ENCODE measurements around the gene YARS2. TPM values are rescaled to one million over a fixed set of nuclear protein-coding genes. Genes with fewer than 3 reads are reported as not detected.

YARS2 gene
- total RNA-seq, 1 donor: 23.9 TPM

DNA sequence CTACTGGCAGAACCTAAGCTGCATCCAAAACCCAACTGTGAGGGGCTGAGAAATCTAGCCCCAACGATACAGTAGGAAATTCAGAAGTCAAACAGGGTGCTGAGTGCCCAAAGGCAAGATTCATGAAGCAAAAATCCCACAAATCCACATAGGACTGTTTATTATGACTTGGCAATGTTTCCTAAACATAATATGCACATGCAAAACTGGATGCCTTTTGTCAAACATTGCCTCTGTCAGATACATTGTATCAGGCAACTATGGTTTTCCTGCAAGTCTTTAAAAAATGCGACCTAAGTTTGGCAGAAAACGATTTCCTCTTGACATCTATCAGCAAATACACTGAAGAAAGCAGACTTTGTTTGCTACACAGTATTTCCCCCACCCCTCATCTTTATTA lies 27.3 kb upstream of the YARS2 start:
- H3K4me2 ChIP-seq (ENCODE audit: insufficient read depth, low read length): no peak overlapping the region
- no peak overlapping the region for H3K4me3 ChIP-seq (ENCODE audit: insufficient read depth, low read length)
- TF ChIP-seq, protein P1, sequence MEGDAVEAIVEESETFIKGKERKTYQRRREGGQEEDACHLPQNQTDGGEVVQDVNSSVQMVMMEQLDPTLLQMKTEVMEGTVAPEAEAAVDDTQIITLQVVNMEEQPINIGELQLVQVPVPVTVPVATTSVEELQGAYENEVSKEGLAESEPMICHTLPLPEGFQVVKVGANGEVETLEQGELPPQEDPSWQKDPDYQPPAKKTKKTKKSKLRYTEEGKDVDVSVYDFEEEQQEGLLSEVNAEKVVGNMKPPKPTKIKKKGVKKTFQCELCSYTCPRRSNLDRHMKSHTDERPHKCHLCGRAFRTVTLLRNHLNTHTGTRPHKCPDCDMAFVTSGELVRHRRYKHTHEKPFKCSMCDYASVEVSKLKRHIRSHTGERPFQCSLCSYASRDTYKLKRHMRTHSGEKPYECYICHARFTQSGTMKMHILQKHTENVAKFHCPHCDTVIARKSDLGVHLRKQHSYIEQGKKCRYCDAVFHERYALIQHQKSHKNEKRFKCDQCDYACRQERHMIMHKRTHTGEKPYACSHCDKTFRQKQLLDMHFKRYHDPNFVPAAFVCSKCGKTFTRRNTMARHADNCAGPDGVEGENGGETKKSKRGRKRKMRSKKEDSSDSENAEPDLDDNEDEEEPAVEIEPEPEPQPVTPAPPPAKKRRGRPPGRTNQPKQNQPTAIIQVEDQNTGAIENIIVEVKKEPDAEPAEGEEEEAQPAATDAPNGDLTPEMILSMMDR (IDR thresholded peaks at IDR 0.05; ENCODE audit: extremely low read depth, low read depth, low read length): no peak
- no peaks in the 10 kb centered on the region for H3K4me1 ChIP-seq (ENCODE audit: insufficient read depth, low read length)
- H3K79me2 ChIP-seq (ENCODE audit: insufficient read depth, low read length): no peaks in the 10 kb centered on the region
- no peak for DNase-seq (ENCODE audit: insufficient read length, low spot score, missing footprints)
- H2AFZ ChIP-seq (ENCODE audit: low read length): no peak overlapping the region
- H3K36me3 ChIP-seq (ENCODE audit: insufficient read depth, low read length): no peaks in the 10 kb centered on the region
- no peaks in the 10 kb centered on the region for H3K27me3 ChIP-seq (ENCODE audit: insufficient read depth, low read length)
- no peak overlapping the region for H3K27ac ChIP-seq (ENCODE audit: low read depth, low read length)
- H4K20me1 ChIP-seq (ENCODE audit: insufficient read depth, low read length): no peaks in the 10 kb centered on the region
- no peaks in the 10 kb centered on the region for H3K9me3 ChIP-seq (ENCODE audit: low read depth, low read length)

- Histone ChIP-seq H2AFZ (ENCODE audit: low read length) (no peak overlapping the region), H3K9me3 (ENCODE audit: low read depth, low read length) (no peaks in the 10 kb centered on the region), H3K4me1 (ENCODE audit: insufficient read depth, low read length) (no peaks in the 10 kb centered on the region), H3K79me2 (ENCODE audit: insufficient read depth, low read length) (no peaks in the 10 kb centered on the region), H4K20me1 (ENCODE audit: insufficient read depth, low read length) (no peaks in the 10 kb centered on the region), H3K27ac (ENCODE audit: low read depth, low read length) (no peak overlapping the region), H3K27me3 (ENCODE audit: insufficient read depth, low read length) (no peaks in the 10 kb centered on the region), H3K4me2 (ENCODE audit: insufficient read depth, low read length) (no peak overlapping the region), H3K4me3 (ENCODE audit: insufficient read depth, low read length) (no peak overlapping the region), H3K36me3 (ENCODE audit: insufficient read depth, low read length) (no peaks in the 10 kb centered on the region)
- DNase-seq (ENCODE audit: insufficient read length, low spot score, missing footprints): no peak
- TF ChIP-seq, protein P1 (IDR thresholded peaks at IDR 0.05; ENCODE audit: extremely low read depth, low read depth, low read length): no peak
Measured at GRCh38 chr12:32780071-32780470, 24.4 kb upstream of the YARS2 start.

DNA sequence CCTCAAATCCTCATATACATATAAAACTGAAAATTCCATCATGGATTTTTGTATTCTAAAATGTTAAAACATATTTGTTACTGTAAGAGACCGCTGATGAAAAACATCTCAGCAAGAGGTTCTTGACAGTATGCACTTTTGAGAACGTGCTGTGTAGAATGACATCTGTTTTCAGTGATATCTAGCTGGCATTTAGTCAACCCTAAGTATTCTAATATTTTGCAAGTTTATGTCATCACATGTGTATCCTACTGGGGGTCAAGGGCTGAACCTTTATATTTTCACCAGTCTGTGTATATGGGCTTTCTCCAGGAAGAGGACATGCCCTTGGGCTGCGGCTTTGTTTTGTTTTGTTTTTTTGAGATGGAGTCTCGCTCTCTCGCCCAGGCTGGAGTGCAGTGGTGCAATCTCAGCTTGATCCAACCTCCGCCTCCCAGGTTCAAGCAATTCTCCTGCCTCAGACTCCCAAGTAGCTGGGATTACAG lies 22.0 kb upstream of the YARS2 start:
- H3K27me3 ChIP-seq (ENCODE audit: insufficient read depth, low read length): no peaks in the 10 kb centered on the region
- H2AFZ ChIP-seq (ENCODE audit: low read length): no peak overlapping the region
- no peaks in the 10 kb centered on the region for H3K9me3 ChIP-seq (ENCODE audit: low read depth, low read length)
- no peaks in the 10 kb centered on the region for H3K36me3 ChIP-seq (ENCODE audit: insufficient read depth, low read length)
- H3K79me2 ChIP-seq (ENCODE audit: insufficient read depth, low read length): no peaks in the 10 kb centered on the region
- TF ChIP-seq, protein P1 (IDR thresholded peaks at IDR 0.05; ENCODE audit: extremely low read depth, low read depth, low read length): no peak
- H4K20me1 ChIP-seq (ENCODE audit: insufficient read depth, low read length): no peaks in the 10 kb centered on the region
- no peak overlapping the region for H3K4me2 ChIP-seq (ENCODE audit: insufficient read depth, low read length)
- no peaks in the 10 kb centered on the region for H3K4me1 ChIP-seq (ENCODE audit: insufficient read depth, low read length)
- no peak for DNase-seq (ENCODE audit: insufficient read length, low spot score, missing footprints)
- no peak overlapping the region for H3K27ac ChIP-seq (ENCODE audit: low read depth, low read length)
- H3K4me3 ChIP-seq (ENCODE audit: insufficient read depth, low read length): no peak overlapping the region

GRCh38 chr12:32777159-32777558 lies 21.5 kb upstream of the YARS2 start:
- DNase-seq (ENCODE audit: insufficient read length, low spot score, missing footprints): no peak
- TF ChIP-seq, protein P1 (IDR thresholded peaks at IDR 0.05; ENCODE audit: extremely low read depth, low read depth, low read length): no peak
- Histone ChIP-seq H3K4me2 (ENCODE audit: insufficient read depth, low read length) (no peak overlapping the region), H3K79me2 (ENCODE audit: insufficient read depth, low read length) (no peaks in the 10 kb centered on the region), H2AFZ (ENCODE audit: low read length) (no peak overlapping the region), H3K36me3 (ENCODE audit: insufficient read depth, low read length) (no peaks in the 10 kb centered on the region), H3K9me3 (ENCODE audit: low read depth, low read length) (no peaks in the 10 kb centered on the region), H3K4me1 (ENCODE audit: insufficient read depth, low read length) (no peaks in the 10 kb centered on the region), H4K20me1 (ENCODE audit: insufficient read depth, low read length) (no peaks in the 10 kb centered on the region), H3K4me3 (ENCODE audit: insufficient read depth, low read length) (no peak overlapping the region), H3K27ac (ENCODE audit: low read depth, low read length) (no peak overlapping the region), H3K27me3 (ENCODE audit: insufficient read depth, low read length) (no peaks in the 10 kb centered on the region)
